Measurements from ENCODE around the gene HSP90AA1.

HSP90AA1 gene

GRCh38 chr14:102037686-102038085 is 49.2 kb downstream of the HSP90AA1 start:
- FAIRE-seq: no peak

GRCh38 chr14:102035914-102036313 is 50.9 kb downstream of the HSP90AA1 start:
- FAIRE-seq: no peak

- FAIRE-seq: no peak
Observed at GRCh38 chr14:102034301-102034700, 52.5 kb downstream of the HSP90AA1 start.

GRCh38 chr14:102033241-102033640 is 53.6 kb downstream of the HSP90AA1 start:
- no peak for FAIRE-seq
